ENCODE results near the gene OVCA2.

The OVCA2 gene

DNA sequence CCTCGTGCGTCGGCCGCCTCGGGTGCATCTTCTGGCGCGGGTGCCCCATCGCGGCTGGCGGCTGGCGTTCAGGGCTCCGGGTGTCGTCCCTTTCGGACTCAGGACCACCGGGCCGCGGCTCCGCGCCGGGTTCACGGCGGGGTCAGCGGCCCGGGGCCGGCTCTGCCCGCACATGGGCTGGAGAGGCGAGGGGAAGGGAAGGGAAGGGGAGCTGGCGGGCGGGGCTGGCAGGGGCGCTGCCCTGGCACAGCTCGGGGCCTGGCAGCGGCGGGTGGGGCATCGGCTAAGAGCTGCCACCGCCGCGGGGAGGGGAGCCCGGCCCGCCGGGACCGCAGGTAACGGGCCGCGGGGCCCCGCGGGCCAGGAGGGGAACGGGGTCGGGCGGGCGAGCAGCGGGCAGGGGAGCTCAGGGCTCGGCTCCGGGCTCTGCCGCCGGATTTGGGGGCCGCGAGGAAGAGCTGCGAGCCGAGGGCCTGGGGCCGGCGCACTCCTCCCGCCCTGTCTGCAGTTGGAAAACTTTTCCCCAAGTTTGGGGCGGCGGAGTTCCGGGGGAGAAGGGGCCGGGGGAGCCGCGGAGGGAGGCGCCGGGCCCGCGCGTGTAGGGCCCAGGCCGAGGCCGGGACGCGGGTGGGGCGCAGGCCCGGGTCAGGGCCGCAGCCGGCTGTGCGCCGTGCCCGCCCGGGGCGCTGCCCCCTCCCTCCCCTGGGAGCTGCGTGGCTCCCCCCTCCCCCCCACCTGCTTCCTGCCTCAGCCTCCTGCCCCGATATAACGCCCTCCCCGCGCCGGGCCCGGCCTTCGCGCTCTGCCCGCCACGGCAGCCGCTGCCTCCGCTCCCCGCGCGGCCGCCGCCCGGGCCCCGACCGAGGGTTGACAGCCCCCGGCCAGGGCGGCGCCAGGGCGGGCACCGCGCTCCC, 13.7 kb downstream of the OVCA2 start:
- DNase-seq, result peak; percentile 54

GRCh38 chr17:2056206-2057174, 14.7 kb downstream of the OVCA2 start:
- peak; percentile 85 for DNase-seq

GRCh38 chr17:2057175-2057759, 15.4 kb downstream of the OVCA2 start:
- DNase-seq, result no peak

GRCh38 chr17:2057760-2058585, 16.2 kb downstream of the OVCA2 start:
- DNase-seq, result no peak

DNA sequence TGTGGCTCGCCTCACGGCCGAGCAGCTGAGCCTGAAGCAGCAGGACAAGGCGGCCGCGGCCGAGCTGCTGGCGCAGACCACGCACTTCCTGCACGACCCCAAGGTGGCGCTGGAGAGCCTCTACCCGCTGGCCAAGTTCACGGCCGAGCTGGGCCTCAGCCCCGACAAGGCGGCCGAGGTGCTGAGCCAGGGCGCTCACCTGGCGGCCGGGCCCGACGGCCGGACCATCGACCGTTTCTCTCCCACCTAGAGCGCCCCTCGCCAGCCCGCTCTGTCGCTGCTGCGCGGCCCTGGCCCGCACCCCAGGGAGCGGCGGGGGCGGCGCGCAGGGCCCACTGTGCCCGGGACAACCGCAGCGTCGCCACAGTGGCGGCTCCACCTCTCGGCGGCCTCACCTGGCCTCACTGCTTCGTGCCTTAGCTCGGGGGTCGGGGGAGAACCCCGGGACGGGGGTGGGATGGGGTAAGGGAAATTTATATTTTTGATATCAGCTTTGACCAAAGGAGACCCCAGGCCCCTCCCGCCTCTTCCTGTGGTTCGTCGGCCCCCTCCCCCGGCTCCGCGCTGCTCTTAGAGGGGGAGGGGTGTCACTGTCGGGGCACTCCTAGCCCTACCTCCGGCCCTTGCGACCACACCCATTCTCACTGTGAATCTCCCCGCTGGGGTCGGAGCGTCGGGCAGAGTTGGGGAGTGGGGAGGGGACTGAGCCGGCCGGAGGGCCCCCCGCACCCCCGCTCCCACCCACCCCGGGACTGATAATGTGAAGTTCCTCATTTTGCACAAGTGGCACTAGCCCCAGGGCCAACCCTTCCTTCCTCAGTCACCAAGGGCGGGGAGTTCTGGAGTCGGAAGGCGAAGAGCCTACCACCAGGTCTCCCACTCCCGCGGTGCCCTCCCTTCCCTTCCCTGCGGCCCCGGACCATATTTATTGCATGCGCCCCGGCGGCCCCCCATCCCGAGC, 17.0 kb downstream of the OVCA2 start:
- peak; percentile 78 for DNase-seq

- no peak for DNase-seq
These were observed 17.9 kb downstream of the OVCA2 start for GRCh38 chr17:2059547-2060384.

DNA sequence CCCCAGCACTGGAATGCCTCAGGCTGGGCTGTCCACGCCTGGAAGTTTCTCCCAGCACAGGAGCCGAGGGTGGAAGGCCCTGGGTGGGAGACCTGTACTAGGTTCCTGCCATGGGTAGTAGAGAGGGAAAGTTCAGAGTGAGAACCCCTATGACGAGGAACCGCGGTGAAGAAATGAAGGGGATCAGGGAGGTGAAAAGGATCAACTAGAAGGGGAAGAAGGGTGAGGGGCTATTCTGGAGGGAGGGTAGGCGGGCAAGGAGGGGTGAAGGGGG, 18.5 kb downstream of the OVCA2 start:
- DNase-seq, result no peak

- no peak for DNase-seq
These were observed 19.0 kb downstream of the OVCA2 start for GRCh38 chr17:2060681-2061440.

GRCh38 chr17:2061441-2061958, 19.7 kb downstream of the OVCA2 start:
- no peak for DNase-seq

GRCh38 chr17:2062571-2063183, 20.9 kb downstream of the OVCA2 start:
- no peak for DNase-seq

GRCh38 chr17:2063261-2064146, 21.7 kb downstream of the OVCA2 start:
- DNase-seq, result no peak

- no peak for DNase-seq
These were observed 22.3 kb downstream of the OVCA2 start for GRCh38 chr17:2064147-2064489.

GRCh38 chr17:2064520-2064971, 22.7 kb downstream of the OVCA2 start:
- no peak for DNase-seq

GRCh38 chr17:2064980-2065785, 23.4 kb downstream of the OVCA2 start:
- DNase-seq, result peak; percentile 83

- no peak for DNase-seq
These were observed 24.2 kb downstream of the OVCA2 start for GRCh38 chr17:2065949-2066400.

DNA sequence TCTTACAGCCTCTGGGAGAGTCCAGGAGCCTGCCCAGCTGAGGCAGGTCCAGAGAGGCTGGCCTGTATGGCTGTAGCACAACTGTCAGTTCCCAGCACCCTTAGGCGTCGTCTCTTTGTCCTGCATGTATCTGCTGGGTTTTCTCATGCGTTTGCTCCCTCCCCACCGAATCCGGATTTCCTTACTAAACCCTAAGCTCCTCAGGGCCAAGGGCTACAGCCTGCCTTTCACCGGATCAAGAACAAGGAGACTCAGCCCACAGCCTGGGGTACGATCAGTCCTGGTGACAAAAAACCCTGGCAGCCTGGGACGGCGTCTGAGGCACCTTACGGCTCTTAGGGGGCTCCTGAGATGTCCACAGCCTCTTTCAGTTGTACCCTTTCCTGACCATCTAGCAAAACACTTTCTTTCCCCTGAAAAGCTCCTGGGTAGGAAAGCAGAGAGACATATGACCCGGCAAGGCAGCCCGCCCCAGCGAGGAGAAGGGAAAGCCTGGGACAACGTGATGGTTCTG, 25.3 kb downstream of the OVCA2 start:
- no peak for DNase-seq

- no peak for DNase-seq
These were observed 25.8 kb downstream of the OVCA2 start for GRCh38 chr17:2067608-2068024.
